HG03196 (cell line): ENCODE results near the gene CNNM1.

Source experiments
- ATAC-seq: cut with Tn5 transposase; IDR thresholded peaks from one replicate; pipeline ENCODE4 v1.9.1; 2021; ENCODE audit not compliant: unreplicated experiment

The CNNM1 gene

DNA sequence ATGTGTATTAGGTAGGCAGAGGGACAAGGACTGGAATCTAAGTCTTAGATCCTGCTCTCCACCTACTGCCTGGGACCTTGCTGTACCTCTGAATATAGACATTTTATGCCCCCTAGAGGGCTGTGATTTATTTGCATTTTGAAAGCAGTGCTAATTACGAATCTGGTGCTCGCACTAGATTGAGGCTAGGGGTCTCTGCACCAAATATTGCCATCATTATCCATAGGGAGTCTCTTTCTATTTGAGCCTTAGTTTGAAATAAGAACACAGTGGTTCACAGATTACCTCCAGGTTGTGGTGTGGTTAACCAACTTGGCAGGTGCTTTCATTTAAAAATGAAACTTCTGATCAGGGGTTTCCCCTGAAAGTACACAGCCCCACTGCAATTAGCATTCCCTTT lies 41.8 kb downstream of the CNNM1 start:
- ATAC-seq, result peak; percentile 68

DNA sequence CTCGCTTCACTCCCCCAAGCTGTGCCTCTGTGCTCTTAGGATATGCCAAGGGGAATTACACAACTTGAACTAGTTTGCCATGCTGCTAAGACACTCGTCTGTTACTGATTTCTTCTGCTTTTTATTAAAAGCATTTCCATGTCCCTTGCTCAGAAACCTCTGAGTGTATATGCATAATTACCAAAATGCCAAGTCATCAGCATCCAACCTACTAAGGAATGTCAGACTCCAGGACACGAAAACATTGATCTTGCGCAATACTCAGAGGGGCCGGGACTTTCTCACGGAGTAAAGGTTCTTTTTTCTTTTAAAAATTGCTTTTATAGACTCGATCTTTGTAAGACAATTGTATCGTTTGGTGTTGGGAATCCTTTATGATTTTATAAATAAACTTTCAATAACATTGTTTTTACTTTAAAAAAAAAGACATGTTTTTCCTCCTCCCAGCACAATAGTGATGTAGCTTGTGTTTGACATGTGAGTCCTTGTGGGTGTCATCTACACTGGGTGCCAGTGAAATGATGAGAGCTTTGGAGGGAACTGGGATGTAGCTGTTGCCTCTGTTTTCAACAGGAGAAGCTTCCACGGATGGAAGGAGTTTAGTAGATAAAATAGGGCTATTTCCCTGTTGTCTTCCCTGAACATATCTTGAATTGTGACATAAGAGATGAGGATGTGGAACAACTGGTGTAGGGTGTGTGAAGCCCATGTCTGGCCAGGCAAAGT lies 43.6 kb downstream of the CNNM1 start:
- ATAC-seq, result no peak

DNA sequence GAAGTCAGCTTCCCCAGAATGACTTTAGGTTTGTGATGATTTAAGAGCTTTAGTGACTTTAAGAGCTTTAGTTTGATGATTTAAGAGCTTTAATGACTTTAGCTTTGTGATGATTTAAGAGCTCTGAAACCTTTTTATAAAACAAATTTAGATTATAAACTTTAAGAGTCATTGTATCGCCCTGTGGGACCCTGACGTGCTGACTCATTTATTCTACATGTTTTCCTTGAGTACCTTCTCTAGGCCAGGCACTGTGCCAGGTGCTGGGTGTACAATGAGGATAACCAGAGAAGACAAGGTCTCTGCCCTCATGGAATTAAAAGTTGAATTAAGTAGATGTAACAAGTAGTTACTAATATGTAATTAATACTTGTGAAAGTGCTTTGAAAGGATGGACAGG lies 45.4 kb downstream of the CNNM1 start:
- no peak for ATAC-seq

DNA sequence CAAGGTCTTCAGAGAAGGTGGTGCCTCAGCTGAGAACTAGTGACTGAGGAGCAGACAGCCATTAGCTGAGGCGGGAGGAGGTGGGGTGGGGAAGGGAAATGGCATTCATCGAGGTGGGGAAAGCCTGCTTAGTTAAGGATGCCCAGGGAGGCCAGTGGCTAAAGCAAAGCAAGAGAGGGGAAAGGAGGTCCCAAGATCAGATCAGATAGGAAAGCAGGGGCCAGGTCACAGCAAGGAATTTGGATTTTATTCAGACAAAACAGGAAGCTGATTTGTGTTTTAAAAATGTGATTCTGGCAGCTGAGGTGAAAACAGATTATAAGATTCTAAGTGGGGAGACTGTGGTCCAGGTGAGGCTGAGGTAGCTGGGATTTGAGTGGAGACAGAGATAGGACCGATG lies 45.8 kb downstream of the CNNM1 start:
- no peak for ATAC-seq

DNA sequence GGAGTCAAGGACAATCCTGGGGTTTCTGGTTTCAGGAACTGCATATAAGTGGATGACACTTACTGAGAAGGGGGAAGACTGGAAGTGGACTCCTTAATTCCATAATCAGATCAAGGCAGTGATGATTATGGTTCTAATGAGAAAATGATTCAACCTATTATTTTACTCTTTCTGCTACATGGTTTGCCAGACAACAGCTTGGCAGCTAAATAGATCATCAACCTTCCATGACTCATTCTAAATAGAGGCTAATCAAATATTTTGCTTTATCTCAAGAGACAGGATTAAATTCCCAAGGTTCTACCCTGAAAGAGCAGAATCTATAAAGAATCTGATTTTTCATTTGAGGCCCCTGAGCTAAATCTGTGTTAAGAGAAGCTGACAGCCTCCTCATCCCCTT lies 46.3 kb downstream of the CNNM1 start:
- no peak for ATAC-seq

DNA sequence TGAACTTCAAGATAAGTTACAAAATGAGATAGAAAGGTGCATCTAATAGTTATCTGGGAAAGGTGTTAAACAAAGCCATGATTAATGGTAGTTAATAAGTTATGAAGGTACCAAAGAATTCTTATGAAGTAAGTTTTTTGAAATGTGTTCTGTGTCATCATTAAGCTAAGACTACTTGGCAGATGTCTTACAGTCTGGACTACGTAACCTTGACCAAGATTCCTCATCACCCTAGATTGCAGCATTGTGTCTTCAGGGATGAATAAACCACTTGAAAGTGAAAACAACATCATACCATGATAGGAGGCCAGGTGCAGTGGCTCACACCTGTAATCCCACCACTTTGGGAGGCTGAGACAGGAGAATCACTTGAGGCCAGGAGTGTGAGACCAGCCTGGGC lies 53.0 kb downstream of the CNNM1 start:
- no peak for ATAC-seq

DNA sequence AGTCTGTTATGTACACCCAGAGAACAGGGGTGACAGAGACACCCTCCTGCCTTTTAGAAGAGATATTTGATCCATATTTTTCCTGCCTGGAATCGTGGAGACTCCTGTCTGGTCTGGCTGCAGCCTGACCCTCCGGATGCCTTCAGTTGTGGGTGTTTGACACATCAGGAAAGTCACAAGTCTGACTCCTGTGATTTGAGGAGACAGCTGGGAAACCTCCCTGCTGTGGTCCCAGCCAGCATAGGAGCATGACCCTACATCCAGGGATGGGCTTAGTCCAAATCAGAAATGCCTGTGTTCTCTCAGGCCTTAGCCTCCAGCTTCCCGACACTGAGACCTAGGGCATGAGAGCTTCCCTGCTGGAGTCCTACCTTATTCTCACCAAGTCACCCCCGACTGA lies 57.9 kb downstream of the CNNM1 start:
- ATAC-seq, result no peak

DNA sequence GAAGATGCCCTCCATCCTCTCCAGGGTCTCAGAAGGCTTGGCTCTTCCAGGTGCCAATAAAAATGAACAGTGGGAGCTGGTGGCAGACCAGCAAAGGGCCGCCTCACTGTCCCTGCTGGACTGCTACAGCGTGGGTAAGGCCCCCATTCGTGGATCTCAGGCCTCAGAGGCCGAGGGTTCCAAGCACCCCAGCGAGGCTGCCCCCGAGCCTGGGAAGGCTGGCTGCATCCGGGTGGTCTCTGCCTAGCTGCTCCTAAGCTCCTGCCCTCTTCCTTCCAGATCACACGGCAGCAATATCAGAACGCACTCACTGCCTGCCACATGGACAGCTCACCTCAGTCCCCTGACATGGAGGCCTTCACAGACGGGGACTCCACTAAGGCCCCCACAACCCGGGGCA lies 58.4 kb downstream of the CNNM1 start:
- ATAC-seq, result no peak

DNA sequence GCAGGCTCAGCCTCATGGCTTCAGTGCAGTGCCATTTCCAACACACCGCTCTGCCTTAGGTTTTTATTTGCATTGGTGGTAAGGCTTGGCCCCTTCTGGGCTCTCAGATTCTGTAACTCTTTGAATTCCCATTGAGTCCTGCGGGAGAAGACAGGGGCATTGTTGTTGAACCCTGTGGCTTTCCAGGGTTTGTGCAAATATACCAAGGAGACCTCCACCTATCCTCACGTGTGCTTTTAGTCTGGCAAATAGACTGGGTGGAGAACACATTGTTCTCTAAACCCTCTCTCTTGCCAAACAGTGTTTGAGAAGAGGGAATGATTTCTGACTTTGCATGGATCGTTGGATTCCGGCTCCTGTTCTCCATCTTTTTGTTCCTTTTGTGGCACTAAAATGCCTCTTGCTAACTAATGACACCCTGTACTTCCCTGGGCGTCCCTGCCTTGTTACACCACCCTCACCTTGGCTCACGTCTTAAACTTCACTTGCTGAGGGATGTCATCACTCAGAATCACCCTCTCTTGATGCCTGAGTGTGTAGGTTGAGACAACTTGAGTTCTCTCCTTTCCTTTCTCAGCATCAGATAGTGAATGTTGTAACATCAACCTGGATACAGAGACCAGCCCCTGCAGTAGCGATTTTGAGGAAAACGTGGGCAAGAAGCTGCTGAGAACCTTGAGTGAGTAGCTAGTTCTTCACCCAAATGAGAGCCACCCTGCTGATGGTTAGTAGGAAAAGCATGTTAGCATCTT lies 60.7 kb downstream of the CNNM1 start:
- no peak for ATAC-seq

DNA sequence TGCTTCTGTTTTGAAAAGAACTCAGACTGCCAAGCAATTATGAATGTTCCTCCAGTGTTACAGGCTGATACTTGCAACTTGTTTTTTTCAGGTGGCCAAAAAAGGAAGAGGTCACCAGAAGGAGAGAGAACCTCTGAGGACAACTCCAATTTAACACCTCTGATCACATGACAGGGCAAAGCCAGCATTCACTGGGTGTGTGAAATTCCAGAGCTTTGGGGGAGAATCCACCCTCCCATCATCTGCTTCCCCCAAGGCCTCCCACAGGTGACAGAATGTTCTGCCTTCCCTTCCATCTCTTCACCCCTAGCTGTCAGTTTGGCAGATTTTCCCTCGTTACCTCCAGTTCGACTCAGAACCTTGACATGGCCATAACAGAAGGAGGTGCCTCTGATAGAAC lies 62.2 kb downstream of the CNNM1 start:
- ATAC-seq, result no peak

DNA sequence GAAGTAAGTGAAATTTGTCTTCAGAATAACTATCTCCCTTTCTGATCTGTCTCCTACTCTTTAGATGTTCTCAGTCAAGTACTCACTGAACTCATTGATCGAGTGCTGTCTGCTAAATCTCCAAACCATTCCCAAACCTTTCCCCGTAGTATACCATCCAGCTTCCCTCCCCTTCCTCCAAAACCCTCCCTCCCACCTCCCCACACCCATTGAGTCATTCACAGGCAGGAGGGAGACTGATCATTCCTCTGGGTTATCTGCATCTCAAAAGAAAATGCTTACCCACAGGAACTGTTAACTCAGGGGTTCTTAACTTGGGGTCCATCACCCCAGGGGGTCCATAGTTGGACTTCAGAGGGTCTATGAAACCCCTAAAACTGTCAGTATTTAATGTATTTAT lies 63.9 kb downstream of the CNNM1 start:
- no peak for ATAC-seq

DNA sequence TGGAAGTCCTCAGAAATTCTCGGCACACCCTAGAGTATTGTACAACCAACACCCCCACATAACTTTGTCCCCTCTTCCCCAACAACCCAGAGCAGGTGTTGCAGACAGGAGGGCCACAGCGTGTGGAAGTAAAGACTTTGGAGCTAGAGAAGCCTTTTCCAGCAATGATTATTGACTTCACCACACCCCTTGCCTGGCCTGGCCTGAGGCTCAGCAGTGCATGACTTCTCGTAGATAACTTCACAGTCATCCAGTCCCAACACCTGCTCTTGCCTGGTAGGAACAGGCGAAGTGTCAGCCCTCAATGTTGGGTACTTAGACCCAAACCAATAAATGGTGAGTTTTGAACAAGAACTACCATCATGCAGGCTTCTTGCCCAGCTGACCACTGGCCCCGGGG lies 64.5 kb downstream of the CNNM1 start:
- ATAC-seq, result no peak

DNA sequence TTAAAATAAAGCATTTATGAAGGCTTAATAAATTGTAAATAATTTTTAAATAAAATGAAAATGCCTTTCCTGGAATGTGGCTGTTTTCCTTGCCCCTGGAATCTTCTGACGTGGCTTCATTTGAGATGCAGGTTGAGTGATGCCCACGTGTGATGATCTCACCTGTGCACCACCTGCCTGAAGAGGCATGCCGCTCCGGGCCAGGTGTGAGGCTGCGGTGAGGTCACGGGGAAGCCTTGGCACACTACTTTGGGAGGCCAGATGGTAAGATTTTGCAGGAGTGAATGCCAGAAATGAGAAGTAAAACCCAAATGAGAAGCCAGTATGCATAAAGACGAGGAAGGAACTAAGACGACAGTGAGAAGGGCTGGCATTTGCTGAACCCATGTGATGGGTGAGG lies 65.1 kb downstream of the CNNM1 start:
- no peak for ATAC-seq

DNA sequence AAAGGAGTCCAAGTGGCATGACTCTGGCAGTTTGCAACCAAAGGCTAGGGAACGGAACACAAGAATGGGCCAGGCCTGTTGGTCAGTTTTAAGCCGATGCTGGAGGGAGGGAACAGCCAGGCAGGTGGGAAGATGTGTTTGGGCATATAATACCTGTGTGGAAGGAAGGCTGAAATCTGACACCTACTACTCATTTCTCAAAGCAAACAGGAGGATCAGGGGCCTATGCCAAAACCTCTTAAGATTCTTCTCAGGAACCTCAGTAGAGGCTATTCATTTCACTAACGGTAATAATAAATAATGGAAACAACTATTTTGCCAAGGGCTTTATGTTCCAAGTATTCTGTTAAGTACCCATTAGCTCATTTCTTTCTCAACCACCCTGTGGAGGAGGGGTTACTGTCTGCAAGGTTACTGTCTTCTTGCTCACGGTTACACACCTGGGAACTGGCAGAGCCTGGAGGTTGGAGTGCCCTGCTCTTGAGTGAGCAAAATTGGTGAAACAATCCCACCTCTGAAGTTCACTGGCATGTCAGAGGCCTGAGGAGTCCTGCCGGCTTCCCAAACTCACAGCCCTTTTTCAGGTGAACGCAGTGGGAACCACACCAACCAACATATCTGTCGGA lies 65.7 kb downstream of the CNNM1 start:
- no peak for ATAC-seq

DNA sequence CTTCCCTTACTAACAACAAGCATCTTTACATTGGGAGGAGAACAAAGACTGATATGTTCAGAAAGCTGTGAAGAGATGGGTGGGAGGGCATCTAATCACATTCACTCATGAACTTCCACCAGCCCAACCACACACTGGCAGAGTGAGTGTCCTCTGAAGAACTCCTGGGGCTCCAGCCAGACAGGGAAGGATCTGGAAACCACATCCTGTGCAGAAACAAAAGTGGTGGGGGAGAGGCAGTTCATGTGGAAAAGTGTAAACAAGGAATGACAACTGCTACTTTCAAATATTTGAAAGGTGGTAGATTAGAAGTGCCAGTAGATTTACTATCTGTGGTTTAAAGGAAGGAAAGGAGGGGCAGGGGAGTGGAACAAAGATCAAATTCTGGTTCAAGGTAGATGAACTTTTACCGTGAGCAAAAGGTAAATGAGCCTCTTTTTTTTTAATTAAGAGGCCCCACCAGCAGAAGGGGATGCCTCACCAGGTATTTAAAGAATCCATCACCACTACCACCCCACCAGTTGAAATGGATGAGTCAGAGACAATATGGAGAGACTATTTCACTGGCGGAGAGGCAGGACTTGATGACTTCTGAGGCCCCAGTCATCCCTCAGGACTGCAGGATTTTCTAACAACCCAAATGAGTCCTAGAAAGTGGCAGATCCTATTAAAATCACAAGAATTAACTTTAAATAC lies 66.7 kb downstream of the CNNM1 start:
- ATAC-seq, result no peak

DNA sequence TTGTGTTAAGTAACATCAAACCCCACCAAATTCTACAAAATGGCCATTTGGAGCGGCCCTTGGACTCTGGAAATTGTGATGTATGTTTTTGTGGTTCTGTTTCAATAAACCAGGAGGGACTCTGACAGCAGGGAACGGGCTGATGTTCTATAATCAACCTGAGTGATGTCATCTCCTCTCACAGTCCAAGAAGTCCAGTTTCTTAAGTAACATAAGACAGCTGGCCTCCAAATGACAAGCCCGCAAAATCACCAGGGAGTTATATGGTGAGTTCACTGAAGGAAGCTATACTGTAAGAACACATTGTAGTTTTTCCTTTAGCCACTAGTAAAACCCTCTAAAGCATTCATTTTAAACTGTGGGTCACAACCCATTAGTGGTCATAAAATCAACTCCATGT lies 67.3 kb downstream of the CNNM1 start:
- ATAC-seq, result no peak

DNA sequence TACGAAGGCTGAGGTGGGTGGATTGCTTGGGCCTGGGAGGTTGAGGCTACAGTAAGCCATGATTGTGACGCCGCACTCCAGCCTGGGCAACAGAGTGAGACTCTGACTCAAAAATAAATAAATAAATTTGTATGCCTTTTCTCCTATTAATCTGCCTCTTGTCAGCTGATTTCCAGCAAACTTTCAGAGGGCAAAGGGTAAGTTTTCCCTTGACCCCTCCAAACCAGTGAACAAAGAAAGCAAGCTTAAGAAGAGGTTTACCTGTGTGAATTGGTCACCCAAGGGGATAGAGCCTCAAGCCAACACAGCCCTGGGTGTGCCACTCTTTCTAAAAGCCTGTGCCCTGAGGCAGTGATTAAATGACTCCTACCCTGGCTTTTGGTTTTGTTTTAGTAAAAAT lies 70.5 kb downstream of the CNNM1 start:
- no peak for ATAC-seq

DNA sequence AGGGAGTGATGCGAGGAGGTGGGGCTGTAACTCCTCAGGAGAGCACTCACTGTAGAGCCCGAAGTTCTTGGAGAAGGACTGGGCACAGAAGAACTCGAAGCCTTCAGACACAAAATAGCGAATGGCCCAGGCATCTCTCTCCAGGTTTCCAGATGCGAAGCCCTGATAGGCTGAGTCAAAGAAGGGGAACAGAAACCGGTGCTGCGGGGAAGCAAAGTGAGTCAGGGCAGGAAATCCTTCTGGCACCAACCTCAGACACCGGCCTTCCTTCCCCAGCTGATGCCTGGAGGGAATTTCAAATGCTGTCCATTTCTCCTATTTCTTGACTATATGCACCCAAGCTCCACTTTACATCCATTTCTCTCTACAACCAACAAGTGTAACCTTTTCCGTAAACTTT lies 74.5 kb downstream of the CNNM1 start:
- ATAC-seq, result no peak

DNA sequence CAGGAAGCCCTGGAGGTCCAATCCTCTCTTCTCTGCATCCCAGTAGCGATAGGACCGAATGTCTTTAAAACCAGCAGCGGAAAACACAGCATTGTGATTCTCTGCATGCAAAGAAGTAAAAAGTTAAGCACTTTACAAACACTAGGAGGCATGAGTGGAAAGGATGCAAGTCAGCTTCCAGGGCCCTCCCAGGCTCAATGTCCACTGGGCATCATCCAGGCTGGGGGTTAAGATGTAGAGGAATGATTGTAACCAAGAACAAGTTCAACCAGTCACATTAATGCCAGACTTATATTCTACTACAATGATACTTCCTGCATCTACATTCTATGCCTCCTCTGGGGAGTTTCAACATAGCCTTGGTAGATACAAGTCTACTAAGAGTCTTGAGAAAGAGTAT lies 77.0 kb downstream of the CNNM1 start:
- ATAC-seq, result no peak

DNA sequence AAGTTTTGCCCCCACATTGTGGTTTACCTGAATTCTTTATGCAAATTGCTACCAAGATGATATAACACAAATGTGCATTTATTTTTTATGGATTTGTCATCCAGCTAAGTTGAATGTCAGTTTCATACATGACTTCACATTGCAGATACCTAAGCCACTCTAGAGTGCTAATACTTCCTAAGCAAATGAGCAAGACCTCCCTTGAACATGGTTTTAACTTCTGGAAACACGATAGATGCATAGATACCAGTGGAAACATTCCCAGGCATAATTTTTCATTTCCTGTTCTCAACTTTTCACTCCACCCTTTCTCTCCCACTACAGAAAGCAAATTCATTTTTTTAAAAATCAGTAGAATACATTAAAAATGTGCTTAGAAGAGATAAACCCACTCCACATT lies 81.0 kb downstream of the CNNM1 start:
- no peak for ATAC-seq

DNA sequence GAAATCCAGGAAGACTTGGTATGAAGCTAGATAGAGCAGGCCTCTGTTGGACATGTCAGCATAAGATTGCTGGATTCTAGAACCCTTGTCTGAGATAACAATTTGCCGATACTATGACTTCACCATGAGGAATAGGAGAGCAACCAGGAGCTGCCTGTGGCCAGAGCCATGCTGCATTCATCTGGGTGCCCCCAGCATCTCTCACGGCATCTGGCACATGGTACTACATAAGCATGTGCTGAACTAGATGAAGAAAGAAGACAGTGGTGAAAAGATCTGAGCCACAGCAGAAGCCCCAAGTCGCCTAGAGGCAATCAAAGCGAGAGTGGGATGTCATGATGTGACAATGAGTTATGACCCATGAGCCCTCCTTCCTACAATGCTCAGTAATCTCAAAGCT lies 81.7 kb downstream of the CNNM1 start:
- ATAC-seq, result no peak

DNA sequence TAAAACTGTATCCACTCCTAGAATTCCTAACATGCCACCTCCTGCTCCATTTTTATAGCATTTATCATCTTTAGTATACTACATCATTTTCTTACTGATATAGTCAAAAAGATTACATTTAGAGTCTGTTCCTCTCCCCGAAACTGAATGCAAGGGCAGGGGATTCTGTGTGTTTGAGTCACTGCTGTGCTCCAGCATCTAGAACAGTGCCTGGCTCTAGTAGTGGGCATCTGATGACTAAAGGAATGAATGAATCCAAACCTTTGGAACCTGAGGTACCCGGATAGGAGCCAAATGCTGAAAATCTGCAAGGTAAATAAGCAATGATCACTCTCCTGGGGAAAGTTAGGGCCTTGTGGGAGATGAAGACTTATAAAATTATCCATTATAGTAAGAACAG lies 82.4 kb downstream of the CNNM1 start:
- ATAC-seq, result no peak
